Loucy (cell line): ENCODE measurements around the gene ATOH8.

Experiments
- CTCF ChIP-seq: fragments of 200-600 bp; sonication (generic); conservative IDR thresholded peaks from 2 replicates; pipeline ENCODE4 v1.5.1; 2014; ENCODE audit warnings: mild to moderate bottlenecking, antibody characterized with exemption, low read length
- EZH2phosphoT487 ChIP-seq: fragments of 200-600 bp; IDR thresholded peaks from 2 replicates; pipeline ENCODE4 v1.6.1; 2018; ENCODE audit warnings: antibody characterized with exemption, mild to moderate bottlenecking, moderate library complexity, borderline replicate concordance

GRCh38 chr2:85794491-85795121 lies 40.8 kb downstream of the ATOH8 start:
- no peak for TF ChIP-seq CTCF
- no peak for TF ChIP-seq EZH2phosphoT487
